Subcutaneous abdominal adipose tissue (tissue), 5 donors: ENCODE measurements around the gene NTM.

Experiments
- H3K27ac ChIP-seq: one replicate; pipeline ENCODE4 v1.7.0; 2013; ENCODE audit warnings: low read depth, mild to moderate bottlenecking, inconsistent platforms, low read length, moderate library complexity
- H3K27me3 ChIP-seq, 5 donors: one replicate each; pipeline ENCODE4 v1.7.0; 2013; ENCODE audit warnings: low read length in 5 of 5, inconsistent platforms in 1 of 5; ENCODE audit not compliant: control insufficient read depth in 5 of 5, insufficient read depth in 4 of 5
- H3K36me3 ChIP-seq, 5 donors: one replicate each; pipeline ENCODE4 v1.7.0; 2013; ENCODE audit warnings: low read length in 5 of 5; ENCODE audit not compliant: control insufficient read depth in 5 of 5, insufficient read depth in 5 of 5
- H3K4me1 ChIP-seq, 5 donors: one replicate each; pipeline ENCODE4 v1.7.0; 2013; ENCODE audit warnings: low read length in 5 of 5, mild to moderate bottlenecking in 3 of 5, moderate library complexity in 1 of 5; ENCODE audit not compliant: control insufficient read depth in 5 of 5, insufficient read depth in 5 of 5
- H3K4me3 ChIP-seq, 5 donors: one replicate each; pipeline ENCODE4 v1.7.0; 2013; ENCODE audit warnings: low read length in 5 of 5, low read depth in 1 of 5
- H3K9ac ChIP-seq, 5 donors: one replicate each; pipeline ENCODE4 v1.7.0; 2013; ENCODE audit warnings: low read length in 5 of 5, mild to moderate bottlenecking in 4 of 5, moderate library complexity in 3 of 5
- H3K9me3 ChIP-seq, 5 donors: one replicate each; pipeline ENCODE4 v1.7.0; 2013; ENCODE audit warnings: low read length in 5 of 5; ENCODE audit not compliant: control insufficient read depth in 5 of 5
- donor health status: healthy.
- donor health status: healthy.
- donor health status: healthy.
- donor health status: healthy.
- donor health status: healthy.

NTM gene

GRCh38 chr11:131979364-131979763 lies 608.9 kb downstream of the NTM start:
- H3K9me3 ChIP-seq, result peaks cover 0 to 2% (median 0%) of the 10 kb centered on the region in 5 donors
- no peaks in the 10 kb centered on the region for H3K36me3 ChIP-seq
- no peak overlapping the region for H3K9ac ChIP-seq
- no peak overlapping the region for H3K4me3 ChIP-seq
- peaks cover 0 to 4% (median 0%) of the 10 kb centered on the region in 5 donors for H3K4me1 ChIP-seq
- no peaks in the 10 kb centered on the region for H3K27me3 ChIP-seq
- H3K27ac ChIP-seq, result no peak overlapping the region

GRCh38 chr11:131980199-131980598 lies 609.8 kb downstream of the NTM start:
- Histone ChIP-seq H3K27ac (no peak overlapping the region), H3K9ac (no peak overlapping the region), H3K4me3 (no peak overlapping the region), H3K4me1 (peaks cover 0 to 4% (median 0%) of the 10 kb centered on the region in 5 donors), H3K36me3 (no peaks in the 10 kb centered on the region), H3K9me3 (peaks cover 0 to 2% (median 0%) of the 10 kb centered on the region in 5 donors), H3K27me3 (no peaks in the 10 kb centered on the region)

- no peaks in the 10 kb centered on the region for H3K36me3 ChIP-seq
- no peak overlapping the region for H3K27ac ChIP-seq
- peaks cover 0 to 2% (median 0%) of the 10 kb centered on the region in 5 donors for H3K9me3 ChIP-seq
- no peak overlapping the region for H3K9ac ChIP-seq
- H3K4me1 ChIP-seq, result peaks cover 0 to 8% (median 0%) of the 10 kb centered on the region in 5 donors
- H3K4me3 ChIP-seq, result no peak overlapping the region
- no peaks in the 10 kb centered on the region for H3K27me3 ChIP-seq
Observed at GRCh38 chr11:131980888-131981668, 610.7 kb downstream of the NTM start.

- no peak overlapping the region for H3K4me3 ChIP-seq
- H3K27ac ChIP-seq, result no peak overlapping the region
- H3K9ac ChIP-seq, result no peak overlapping the region
- H3K4me1 ChIP-seq, result peaks cover 0 to 8% (median 0%) of the 10 kb centered on the region in 5 donors
- H3K36me3 ChIP-seq, result no peaks in the 10 kb centered on the region
- H3K27me3 ChIP-seq, result no peaks in the 10 kb centered on the region
- H3K9me3 ChIP-seq, result peaks cover 0 to 2% (median 0%) of the 10 kb centered on the region in 5 donors
Observed at GRCh38 chr11:131982154-131982553, 611.7 kb downstream of the NTM start.

GRCh38 chr11:131985846-131986301 lies 615.5 kb downstream of the NTM start:
- H3K9me3 ChIP-seq, result peaks cover 0 to 2% (median 0%) of the 10 kb centered on the region in 5 donors
- H3K4me1 ChIP-seq, result peaks cover 0 to 8% (median 0%) of the 10 kb centered on the region in 5 donors
- H3K9ac ChIP-seq, result no peak overlapping the region
- no peak overlapping the region for H3K27ac ChIP-seq
- H3K4me3 ChIP-seq, result no peak overlapping the region
- H3K36me3 ChIP-seq, result no peaks in the 10 kb centered on the region
- no peaks in the 10 kb centered on the region for H3K27me3 ChIP-seq

GRCh38 chr11:131987703-131988102 lies 617.3 kb downstream of the NTM start:
- no peaks in the 10 kb centered on the region for H3K27me3 ChIP-seq
- H3K4me1 ChIP-seq, result peaks cover 0 to 5% (median 0%) of the 10 kb centered on the region in 5 donors
- H3K4me3 ChIP-seq, result no peak overlapping the region
- no peaks in the 10 kb centered on the region for H3K36me3 ChIP-seq
- peaks cover 0 to 2% (median 0%) of the 10 kb centered on the region in 5 donors for H3K9me3 ChIP-seq
- no peak overlapping the region for H3K9ac ChIP-seq
- no peak overlapping the region for H3K27ac ChIP-seq

- H3K4me3 ChIP-seq, result no peak overlapping the region
- no peak overlapping the region for H3K27ac ChIP-seq
- no peak overlapping the region for H3K9ac ChIP-seq
Observed at GRCh38 chr11:131991606-131992005, 621.2 kb downstream of the NTM start.

GRCh38 chr11:131993246-131993645 lies 622.8 kb downstream of the NTM start:
- Histone ChIP-seq H3K27ac (no peak overlapping the region), H3K36me3 (no peaks in the 10 kb centered on the region), H3K4me1 (no peaks in the 10 kb centered on the region), H3K9ac (no peak overlapping the region), H3K9me3 (peaks cover 2 to 20% (median 15%) of the 10 kb centered on the region in 5 donors), H3K27me3 (no peaks in the 10 kb centered on the region), H3K4me3 (no peak overlapping the region)

More at GRCh38 chr11:131991606-131992005, 621.2 kb downstream of the NTM start:
- H3K4me1 ChIP-seq, result no peaks in the 10 kb centered on the region
- H3K9me3 ChIP-seq, result peaks cover 2 to 17% (median 13%) of the 10 kb centered on the region in 5 donors
- no peaks in the 10 kb centered on the region for H3K27me3 ChIP-seq
- H3K36me3 ChIP-seq, result no peaks in the 10 kb centered on the region

GRCh38 chr11:131998020-131998419 lies 627.6 kb downstream of the NTM start:
- no peaks in the 10 kb centered on the region for H3K27me3 ChIP-seq
- H3K4me1 ChIP-seq, result no peaks in the 10 kb centered on the region
- H3K36me3 ChIP-seq, result no peaks in the 10 kb centered on the region
- H3K27ac ChIP-seq, result no peak overlapping the region
- no peak overlapping the region for H3K9ac ChIP-seq
- H3K9me3 ChIP-seq, result peaks cover 2 to 20% (median 15%) of the 10 kb centered on the region in 5 donors
- H3K4me3 ChIP-seq, result no peak overlapping the region

- H3K4me1 ChIP-seq, result no peaks in the 10 kb centered on the region
- H3K9me3 ChIP-seq, result peaks cover 2 to 20% (median 15%) of the 10 kb centered on the region in 5 donors
- H3K9ac ChIP-seq, result no peak overlapping the region
- no peaks in the 10 kb centered on the region for H3K27me3 ChIP-seq
- H3K27ac ChIP-seq, result no peak overlapping the region
- H3K36me3 ChIP-seq, result no peaks in the 10 kb centered on the region
- no peak overlapping the region for H3K4me3 ChIP-seq
Observed at GRCh38 chr11:131999084-131999483, 628.7 kb downstream of the NTM start.
